ENCODE measurements around the gene AAMP. TPM values are rescaled to one million over a fixed set of nuclear protein-coding genes. Genes with fewer than 3 reads are reported as not detected.
A peak's percentile ranks its signal among the peaks of the same experiment; 100 is the strongest.
"Not testable (repeated sequence)": the region's sequence is repeated elsewhere in the genome, so short reads cannot be mapped to it uniquely, and the experiment has no call there.

Gene AAMP
- total RNA-seq = 144 and 167 TPM in 2 replicates

- peak; percentile 97 for DNase-seq (ENCODE audit: low read depth)
Measured at GRCh38 chr2:218269900-218270720, at the start of gene AAMP, which contains the start of gene PNKD. Gene AAMP, minus strand, starts transcription at chr2:218270137. Its CDS starts 51 bp downstream, at chr2:218270086. Gene PNKD, plus strand, starts transcription at chr2:218270519. Its CDS starts 17 bp downstream, at chr2:218270536.

GRCh38 chr2:218318241-218318640 is 48.3 kb upstream of the AAMP start:
- no peak for DNase-seq (ENCODE audit: low read depth)

GRCh38 chr2:218317835-218318234 is 47.9 kb upstream of the AAMP start:
- no peak for DNase-seq (ENCODE audit: low read depth)

- no peak for DNase-seq (ENCODE audit: low read depth)
Measured at GRCh38 chr2:218317303-218317630, 47.3 kb upstream of the AAMP start.

GRCh38 chr2:218315397-218315796 is 45.5 kb upstream of the AAMP start:
- DNase-seq (ENCODE audit: low read depth) = no peak

GRCh38 chr2:218314764-218315163 is 44.8 kb upstream of the AAMP start:
- DNase-seq (ENCODE audit: low read depth) = not testable (repeated sequence)

GRCh38 chr2:218313356-218313755 is 43.4 kb upstream of the AAMP start:
- DNase-seq (ENCODE audit: low read depth) = no peak

GRCh38 chr2:218312267-218312756 is 42.4 kb upstream of the AAMP start:
- no peak for DNase-seq (ENCODE audit: low read depth)

- DNase-seq (ENCODE audit: low read depth) = not testable (repeated sequence)
Measured at GRCh38 chr2:218311541-218312266, 41.8 kb upstream of the AAMP start.

GRCh38 chr2:218310853-218311540 is 41.1 kb upstream of the AAMP start:
- no peak for DNase-seq (ENCODE audit: low read depth)

GRCh38 chr2:218307415-218308090 is 37.6 kb upstream of the AAMP start:
- no peak for DNase-seq (ENCODE audit: low read depth)

- no peak for DNase-seq (ENCODE audit: low read depth)
Measured at GRCh38 chr2:218306184-218306920, 36.4 kb upstream of the AAMP start.

GRCh38 chr2:218305383-218305782 is 35.4 kb upstream of the AAMP start:
- no peak for DNase-seq (ENCODE audit: low read depth)

- peak; percentile 79 for DNase-seq (ENCODE audit: low read depth)
Measured at GRCh38 chr2:218301176-218301819, 31.4 kb upstream of the AAMP start.

GRCh38 chr2:218300141-218300540 is 30.2 kb upstream of the AAMP start:
- DNase-seq (ENCODE audit: low read depth) = no peak

GRCh38 chr2:218298314-218298875 is 28.5 kb upstream of the AAMP start:
- no peak for DNase-seq (ENCODE audit: low read depth)

- DNase-seq (ENCODE audit: low read depth) = no peak
Measured at GRCh38 chr2:218296847-218297246, 26.9 kb upstream of the AAMP start.

- DNase-seq (ENCODE audit: low read depth) = no peak
Measured at GRCh38 chr2:218296200-218296599, 26.3 kb upstream of the AAMP start.

- peak; percentile 30 for DNase-seq (ENCODE audit: low read depth)
Measured at GRCh38 chr2:218295029-218295428, 25.1 kb upstream of the AAMP start.

GRCh38 chr2:218294430-218295022 is 24.6 kb upstream of the AAMP start:
- DNase-seq (ENCODE audit: low read depth) = no peak

Data from renal cortical epithelial cell (primary cell).